OCI-LY1 (cell line): ENCODE data around the gene HOXA5.

Experiments
- H2AFZ ChIP-seq: fragments of 200-600 bp; sonication (generic), shearing (Covaris generic); 2 replicates; pipeline ENCODE4 v1.6.0; 2014; ENCODE audit warnings: antibody characterized with exemption, mild to moderate bottlenecking, low read length
- H3F3A ChIP-seq: fragments of 200-600 bp; sonication (generic), shearing (Covaris generic); 2 replicates; pipeline ENCODE4 v1.6.0; 2014; ENCODE audit warnings: mild to moderate bottlenecking, antibody characterized with exemption, low read length, moderate library complexity; ENCODE audit not compliant: insufficient read depth
- H3K27ac ChIP-seq: fragments of 200-600 bp; sonication (generic); 2 replicates; pipeline ENCODE4 v1.5.1; 2014; ENCODE audit warnings: low read length, mixed run types, mild to moderate bottlenecking, low read depth; ENCODE audit not compliant: poor library complexity, severe bottlenecking
- H3K27me3 ChIP-seq: fragments of 200-600 bp; sonication (generic); 2 replicates; pipeline ENCODE4 v1.6.0; 2014; ENCODE audit warnings: antibody characterized with exemption, mild to moderate bottlenecking, low read length, moderate library complexity; ENCODE audit not compliant: insufficient read depth
- H3K36me3 ChIP-seq: fragments of 200-600 bp; sonication (generic); 2 replicates; pipeline ENCODE4 v1.6.1; 2014; ENCODE audit warnings: mild to moderate bottlenecking, antibody characterized with exemption, low read length, moderate library complexity, mixed read lengths; ENCODE audit not compliant: insufficient read depth
- H3K4me1 ChIP-seq: fragments of 200-600 bp; sonication (generic); 2 replicates; pipeline ENCODE4 v1.5.1; 2014; ENCODE audit warnings: mild to moderate bottlenecking, low read length, moderate library complexity; ENCODE audit not compliant: insufficient read depth, severe bottlenecking
- H3K4me2 ChIP-seq: fragments of 200-600 bp; sonication (generic), shearing (Covaris generic); 2 replicates; pipeline ENCODE4 v1.6.1; 2014; ENCODE audit warnings: low read length
- H3K4me3 ChIP-seq: fragments of 200-600 bp; sonication (generic); 2 replicates; pipeline ENCODE4 v1.5.1; 2014; ENCODE audit warnings: low read length, low read depth, mild to moderate bottlenecking, mixed read lengths; ENCODE audit not compliant: poor library complexity, severe bottlenecking
- H3K79me2 ChIP-seq: fragments of 200-600 bp; shearing (Covaris generic); 2 replicates; pipeline ENCODE4 v1.6.1; 2016; ENCODE audit warnings: mixed run types, low read length, mixed read lengths; ENCODE audit not compliant: insufficient read depth
- H3K9ac ChIP-seq: fragments of 200-600 bp; sonication (generic), shearing (Covaris generic); 2 replicates; pipeline ENCODE4 v1.6.1; 2014; ENCODE audit warnings: mild to moderate bottlenecking, low read length, mixed read lengths
- H3K9me2 ChIP-seq: fragments of 200-600 bp; sonication (generic), shearing (Covaris generic); 2 replicates; pipeline ENCODE4 v1.6.1; 2014; ENCODE audit warnings: low read depth, mild to moderate bottlenecking, low read length, mixed read lengths
- H3K9me3 ChIP-seq: fragments of 200-600 bp; shearing (Covaris generic); 2 replicates; pipeline ENCODE4 v1.6.1; 2014; ENCODE audit warnings: low read length, mixed read lengths
- H4K20me1 ChIP-seq: fragments of 200-600 bp; sonication (generic), shearing (Covaris generic); 2 replicates; pipeline ENCODE4 v1.6.0; 2016; ENCODE audit warnings: mild to moderate bottlenecking, low read length; ENCODE audit not compliant: insufficient read depth
- EZH2 ChIP-seq: fragments of 200-600 bp; sonication (generic), shearing (Covaris generic); IDR thresholded peaks from 2 replicates; pipeline ENCODE4 v1.8.0; 2017; ENCODE audit warnings: borderline replicate concordance, mixed run types, mild to moderate bottlenecking, antibody characterized with exemption, low read length, moderate library complexity, mixed read lengths
- TF ChIP-seq, protein P1 (sequence below): fragments of 200-600 bp; sonication (generic), shearing (Covaris generic); IDR thresholded peaks from 2 replicates; pipeline ENCODE4 v1.5.1; 2017; ENCODE audit warnings: mild to moderate bottlenecking, antibody characterized with exemption, low read length, moderate library complexity, mixed read lengths

HOXA5 gene

DNA sequence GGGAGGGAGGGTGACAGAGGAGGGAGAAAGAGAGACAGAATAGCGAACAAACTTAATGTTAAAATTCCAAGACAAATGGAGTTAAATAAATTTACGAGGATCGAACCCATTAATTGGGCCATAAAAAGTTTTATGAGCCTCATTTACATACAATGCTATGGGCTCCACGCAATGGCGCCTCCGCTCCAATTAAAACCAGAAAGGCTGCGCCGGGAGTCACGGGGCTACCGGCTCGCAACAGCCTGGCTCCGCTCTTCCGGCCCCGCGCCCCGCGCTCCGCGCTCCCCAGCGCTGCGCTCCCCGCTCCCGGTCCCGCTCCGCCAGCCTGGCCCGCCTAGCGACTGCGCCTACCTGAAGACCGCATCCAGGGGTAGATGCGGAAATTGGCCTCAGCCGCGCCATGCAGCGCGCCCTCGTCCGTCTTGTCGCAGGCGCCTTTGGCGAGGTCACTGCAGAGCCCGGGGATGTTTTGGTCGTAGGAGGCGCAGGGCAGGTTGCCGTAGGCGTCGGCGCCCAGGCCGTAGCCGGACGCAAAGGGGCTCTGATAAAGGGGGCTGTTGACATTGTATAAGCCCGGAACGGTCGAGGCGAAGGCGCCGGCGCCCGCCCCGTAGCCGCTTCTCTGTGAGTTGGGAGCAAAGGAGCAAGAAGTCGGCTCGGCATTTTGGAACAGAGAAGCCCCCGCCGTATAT is 12.5 kb upstream of the HOXA5 start:
- no peak overlapping the region for H3K4me3 ChIP-seq
- H3K79me2 ChIP-seq = no peaks in the 10 kb centered on the region
- H3K9ac ChIP-seq = no peak overlapping the region
- TF ChIP-seq, protein P1, sequence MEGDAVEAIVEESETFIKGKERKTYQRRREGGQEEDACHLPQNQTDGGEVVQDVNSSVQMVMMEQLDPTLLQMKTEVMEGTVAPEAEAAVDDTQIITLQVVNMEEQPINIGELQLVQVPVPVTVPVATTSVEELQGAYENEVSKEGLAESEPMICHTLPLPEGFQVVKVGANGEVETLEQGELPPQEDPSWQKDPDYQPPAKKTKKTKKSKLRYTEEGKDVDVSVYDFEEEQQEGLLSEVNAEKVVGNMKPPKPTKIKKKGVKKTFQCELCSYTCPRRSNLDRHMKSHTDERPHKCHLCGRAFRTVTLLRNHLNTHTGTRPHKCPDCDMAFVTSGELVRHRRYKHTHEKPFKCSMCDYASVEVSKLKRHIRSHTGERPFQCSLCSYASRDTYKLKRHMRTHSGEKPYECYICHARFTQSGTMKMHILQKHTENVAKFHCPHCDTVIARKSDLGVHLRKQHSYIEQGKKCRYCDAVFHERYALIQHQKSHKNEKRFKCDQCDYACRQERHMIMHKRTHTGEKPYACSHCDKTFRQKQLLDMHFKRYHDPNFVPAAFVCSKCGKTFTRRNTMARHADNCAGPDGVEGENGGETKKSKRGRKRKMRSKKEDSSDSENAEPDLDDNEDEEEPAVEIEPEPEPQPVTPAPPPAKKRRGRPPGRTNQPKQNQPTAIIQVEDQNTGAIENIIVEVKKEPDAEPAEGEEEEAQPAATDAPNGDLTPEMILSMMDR = no peak
- no peak for TF ChIP-seq EZH2
- no peaks in the 10 kb centered on the region for H3F3A ChIP-seq
- H3K36me3 ChIP-seq = no peaks in the 10 kb centered on the region
- no peak overlapping the region for H2AFZ ChIP-seq
- no peaks in the 10 kb centered on the region for H3K9me2 ChIP-seq
- peaks cover 8% of the 10 kb centered on the region; the same call in 1 of the 2 replicates for H3K27me3 ChIP-seq
- H3K4me2 ChIP-seq = no peak overlapping the region
- H3K9me3 ChIP-seq = no peaks in the 10 kb centered on the region
- peaks cover 23% of the 10 kb centered on the region for H3K4me1 ChIP-seq
- H3K27ac ChIP-seq = no peak overlapping the region
- no peaks in the 10 kb centered on the region for H4K20me1 ChIP-seq

- H3K4me2 ChIP-seq = peak overlapping the region; percentile 29; the same call in 1 of the 2 replicates
- no peaks in the 10 kb centered on the region for H3F3A ChIP-seq
- H3K36me3 ChIP-seq = no peaks in the 10 kb centered on the region
- peaks cover 8% of the 10 kb centered on the region; the same call in 1 of the 2 replicates for H3K27me3 ChIP-seq
- H3K4me3 ChIP-seq = peak overlapping the region; percentile 10
- no peaks in the 10 kb centered on the region for H3K9me3 ChIP-seq
- no peaks in the 10 kb centered on the region for H3K9me2 ChIP-seq
- no peaks in the 10 kb centered on the region for H4K20me1 ChIP-seq
- no peak overlapping the region for H2AFZ ChIP-seq
- TF ChIP-seq EZH2 = no peak
- TF ChIP-seq, protein P1 = no peak
- no peak overlapping the region for H3K9ac ChIP-seq
- H3K79me2 ChIP-seq = no peaks in the 10 kb centered on the region
- H3K27ac ChIP-seq = no peak overlapping the region
- H3K4me1 ChIP-seq = peaks cover 24% of the 10 kb centered on the region
These were observed 11.7 kb upstream of the HOXA5 start for GRCh38 chr7:27154901-27155815.

- no peak for TF ChIP-seq EZH2
- TF ChIP-seq, protein P1 = no peak
- no peak overlapping the region for H3K27ac ChIP-seq
- peaks cover 28% of the 10 kb centered on the region for H3K4me1 ChIP-seq
- H3F3A ChIP-seq = no peaks in the 10 kb centered on the region
- no peaks in the 10 kb centered on the region for H4K20me1 ChIP-seq
- peaks cover 9% of the 10 kb centered on the region; the same call in 1 of the 2 replicates for H3K27me3 ChIP-seq
- no peaks in the 10 kb centered on the region for H3K36me3 ChIP-seq
- H3K9me3 ChIP-seq = no peaks in the 10 kb centered on the region
- H2AFZ ChIP-seq = no peak overlapping the region
- no peaks in the 10 kb centered on the region for H3K79me2 ChIP-seq
- no peak overlapping the region for H3K9ac ChIP-seq
- H3K9me2 ChIP-seq = no peaks in the 10 kb centered on the region
- H3K4me2 ChIP-seq = no peak overlapping the region; the same call in 1 of the 2 replicates
- no peak overlapping the region for H3K4me3 ChIP-seq
These were observed 10.9 kb upstream of the HOXA5 start for GRCh38 chr7:27154369-27154768.
